SW480 (cell line): ENCODE measurements around the gene LMNTD2.
A peak's percentile ranks its signal among the peaks of the same experiment; 100 is the strongest.

ENCODE experiments used
- DNase-seq: peaks from one replicate; pipeline ENCODE4 v3.0.0-alpha.2; 2016; ENCODE audit warnings: low spot score

LMNTD2 gene

DNA sequence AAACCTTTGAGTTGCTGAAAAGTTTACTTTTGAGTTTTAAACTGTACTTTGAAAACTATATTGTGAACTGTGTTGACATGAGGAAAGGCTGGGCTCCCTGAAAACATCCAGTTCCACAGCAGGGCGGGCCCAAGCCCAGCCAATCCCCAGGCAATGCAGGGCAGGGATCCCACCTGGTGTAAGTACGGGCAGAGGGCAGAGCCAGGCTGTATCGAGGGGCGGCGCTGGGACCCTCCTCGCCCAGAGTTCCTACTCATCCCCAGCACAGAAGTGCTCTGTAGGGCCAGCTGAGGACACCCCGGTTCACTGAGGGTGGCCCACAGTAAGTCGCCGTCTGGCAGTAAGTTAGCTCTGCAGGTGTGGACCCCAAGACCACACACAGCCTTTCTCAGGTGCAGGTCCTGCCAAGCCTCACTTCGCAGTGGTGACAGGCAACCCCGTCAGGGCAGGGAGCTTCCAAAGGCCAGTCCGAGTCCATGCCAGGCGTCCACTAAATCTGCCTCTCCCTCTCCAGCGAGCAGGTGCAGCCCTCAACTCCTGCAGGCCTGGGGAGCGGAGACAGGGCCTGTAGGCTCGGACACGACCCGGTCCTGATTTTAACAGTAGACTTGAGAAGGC, 6.6 kb upstream of the LMNTD2 start:
- DNase-seq, result no peak

- DNase-seq, result no peak
Observed at GRCh38 chr11:565921-566509, 5.5 kb upstream of the LMNTD2 start.

GRCh38 chr11:563812-564578, 3.5 kb upstream of the LMNTD2 start:
- DNase-seq, result no peak

GRCh38 chr11:563066-563811, 2.7 kb upstream of the LMNTD2 start:
- no peak for DNase-seq

DNA sequence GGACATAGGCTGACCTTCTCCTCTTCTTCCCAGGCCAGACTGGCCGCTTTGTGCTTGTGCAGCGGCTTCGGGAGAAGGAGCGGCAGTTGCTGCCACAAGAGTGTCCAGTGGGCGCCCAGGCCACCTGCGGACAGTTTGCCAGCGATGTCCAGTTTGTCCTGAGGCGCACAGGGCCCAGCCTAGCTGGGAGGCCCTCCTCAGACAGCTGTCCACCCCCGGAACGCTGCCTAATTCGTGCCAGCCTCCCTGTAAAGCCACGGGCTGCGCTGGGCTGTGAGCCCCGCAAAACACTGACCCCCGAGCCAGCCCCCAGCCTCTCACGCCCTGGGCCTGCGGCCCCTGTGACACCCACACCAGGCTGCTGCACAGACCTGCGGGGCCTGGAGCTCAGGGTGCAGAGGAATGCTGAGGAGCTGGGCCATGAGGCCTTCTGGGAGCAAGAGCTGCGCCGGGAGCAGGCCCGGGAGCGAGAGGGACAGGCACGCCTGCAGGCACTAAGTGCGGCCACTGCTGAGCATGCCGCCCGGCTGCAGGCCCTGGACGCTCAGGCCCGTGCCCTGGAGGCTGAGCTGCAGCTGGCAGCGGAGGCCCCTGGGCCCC, 1.6 kb upstream of the LMNTD2 start:
- no peak for DNase-seq

- DNase-seq, result peak; percentile 91
Observed at GRCh38 chr11:561148-562003, 838 bp upstream of the LMNTD2 start.

DNA sequence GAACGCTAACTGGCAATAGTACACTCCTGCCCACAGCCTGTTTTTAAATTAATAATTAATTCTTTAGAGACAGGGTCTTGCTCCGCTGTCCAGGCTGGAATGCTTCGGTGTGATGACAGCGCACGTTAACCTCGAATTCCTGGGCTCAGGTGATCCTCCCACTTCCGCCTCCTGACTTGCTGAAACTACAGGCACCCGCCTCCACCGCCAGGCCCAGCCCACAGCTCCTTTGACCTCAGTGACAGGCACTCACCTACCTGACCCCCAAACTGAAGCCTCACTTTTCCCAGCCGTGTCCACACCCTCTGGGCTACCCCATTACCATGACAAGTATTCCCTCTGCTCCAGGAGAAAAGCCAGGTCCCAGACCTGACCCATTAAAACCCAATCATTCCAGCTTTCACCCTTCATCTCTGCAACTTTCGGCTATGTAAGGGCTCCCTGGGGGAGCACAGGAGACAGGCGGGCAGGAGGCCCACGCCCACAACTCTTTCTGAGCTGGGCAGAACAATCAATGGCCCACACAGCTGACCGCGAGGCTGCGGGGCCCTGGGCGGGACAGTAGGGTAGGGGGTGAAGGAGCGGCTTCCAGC, 730 bp downstream of the LMNTD2 start:
- peak; percentile 73 for DNase-seq

DNA sequence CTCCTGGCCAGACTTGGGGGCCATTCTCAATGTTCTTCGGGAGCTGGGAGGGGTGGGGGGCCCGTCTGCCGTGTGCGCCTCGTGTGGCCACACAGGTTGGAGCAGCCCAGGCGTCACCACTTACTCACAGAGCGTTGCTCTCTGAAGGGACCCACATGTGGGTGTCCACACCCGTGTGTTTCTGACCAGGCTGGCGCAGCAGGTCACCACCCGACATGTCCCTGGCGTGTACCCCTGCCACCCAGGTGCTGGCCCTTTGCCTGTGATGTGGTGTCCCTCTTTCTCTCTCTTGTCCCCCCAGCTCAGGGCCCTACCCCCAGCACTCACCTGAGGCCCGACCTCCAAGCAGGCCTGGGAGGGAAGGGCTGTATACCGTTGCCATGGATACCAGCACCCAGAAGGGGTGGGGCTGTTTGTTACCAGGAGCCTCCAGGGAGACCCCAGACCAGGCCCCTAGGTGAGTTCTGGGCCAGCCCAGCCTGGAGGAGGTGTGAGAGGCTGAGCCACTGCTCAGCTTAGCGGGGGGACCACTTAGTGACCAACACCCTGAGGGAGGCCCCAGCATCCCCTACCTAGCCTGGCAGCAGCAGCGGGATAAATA, 1.4 kb downstream of the LMNTD2 start:
- no peak for DNase-seq

GRCh38 chr11:558503-558902, 2.0 kb downstream of the LMNTD2 start:
- DNase-seq, result no peak

- DNase-seq, result no peak
Observed at GRCh38 chr11:557328-558132, 3.0 kb downstream of the LMNTD2 start.

GRCh38 chr11:556662-557256, 3.8 kb downstream of the LMNTD2 start:
- no peak for DNase-seq

GRCh38 chr11:555780-556661, 4.5 kb downstream of the LMNTD2 start:
- DNase-seq, result no peak

GRCh38 chr11:555227-555779, 5.2 kb downstream of the LMNTD2 start:
- no peak for DNase-seq

- DNase-seq, result peak; percentile 69
Observed at GRCh38 chr11:554428-555226, 5.9 kb downstream of the LMNTD2 start.

DNA sequence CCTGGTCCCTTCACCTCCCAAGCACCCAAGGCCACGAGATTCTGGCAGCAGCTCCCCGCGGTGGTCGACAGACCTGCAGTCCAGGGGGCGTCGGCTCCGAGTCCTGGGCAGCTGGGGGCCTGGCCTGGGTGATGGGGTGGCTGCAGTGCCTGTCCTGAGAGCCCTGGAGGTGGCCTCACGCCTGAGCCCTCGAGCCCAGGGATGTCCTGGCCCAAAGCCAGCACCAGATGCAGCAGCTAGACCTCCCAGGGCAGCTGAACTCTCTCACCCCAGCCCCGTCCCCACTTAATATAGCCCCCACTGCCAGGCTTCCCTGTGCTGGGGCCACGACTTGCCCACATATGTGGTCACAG, 6.6 kb downstream of the LMNTD2 start:
- no peak for DNase-seq

- no peak for DNase-seq
Observed at GRCh38 chr11:553083-553987, 7.2 kb downstream of the LMNTD2 start.
